RCC 7860 (cell line): ENCODE data around the gene CLN6.
"Not testable (repeated sequence)": the region's sequence is repeated elsewhere in the genome, so short reads cannot be mapped to it uniquely, and the experiment has no call there.

Experiments used
- DNase-seq: peaks from one replicate; pipeline ENCODE4 v3.0.0-alpha.2; 2015; ENCODE audit warnings: low spot score
- FAIRE-seq: peaks from 2 replicates; lab custom pipeline; 2012; peaks lifted over from hg19 to GRCh38; lab: Jason Lieb, UNC

The CLN6 gene

GRCh38 chr15:68256675-68257450, 27.3 kb upstream of the CLN6 start:
- no peak for FAIRE-seq
- DNase-seq: no peak

GRCh38 chr15:68252925-68253534, 23.5 kb upstream of the CLN6 start:
- FAIRE-seq (peak; percentile 33), DNase-seq (peak; percentile 63)

- DNase-seq: no peak
- FAIRE-seq: no peak
Observed at GRCh38 chr15:68249058-68249713, 19.7 kb upstream of the CLN6 start.

- no peak for FAIRE-seq
- no peak for DNase-seq
Observed at GRCh38 chr15:68244235-68244634, 14.7 kb upstream of the CLN6 start.

GRCh38 chr15:68241088-68241935, 11.8 kb upstream of the CLN6 start:
- FAIRE-seq (no peak), DNase-seq (no peak)

GRCh38 chr15:68239025-68239424, 9.5 kb upstream of the CLN6 start:
- FAIRE-seq (no peak), DNase-seq (no peak)

GRCh38 chr15:68235022-68235421, 5.5 kb upstream of the CLN6 start:
- DNase-seq (no peak), FAIRE-seq (no peak)

- not testable (repeated sequence) for DNase-seq, FAIRE-seq
Observed at GRCh38 chr15:68234520-68234919, 5.0 kb upstream of the CLN6 start.

GRCh38 chr15:68234060-68234459, 4.5 kb upstream of the CLN6 start:
- DNase-seq (no peak), FAIRE-seq (no peak)

GRCh38 chr15:68232937-68233336, 3.4 kb upstream of the CLN6 start:
- no peak for FAIRE-seq
- no peak for DNase-seq

- no peak for FAIRE-seq
- no peak for DNase-seq
Observed at GRCh38 chr15:68232449-68232848, 2.9 kb upstream of the CLN6 start.

- FAIRE-seq (no peak), DNase-seq (no peak)
Observed at GRCh38 chr15:68231102-68231818, 1.7 kb upstream of the CLN6 start.

GRCh38 chr15:68230157-68231100, 901 bp upstream of the CLN6 start:
- no peak for DNase-seq
- no peak for FAIRE-seq

- FAIRE-seq (no peak), DNase-seq (no peak)
Observed at GRCh38 chr15:68228971-68229385, 550 bp downstream of the CLN6 start.

- no peak for DNase-seq
- no peak for FAIRE-seq
Observed at GRCh38 chr15:68228143-68228970, 1.2 kb downstream of the CLN6 start.

- DNase-seq: no peak
- FAIRE-seq: no peak
Observed at GRCh38 chr15:68227643-68228142, 1.8 kb downstream of the CLN6 start.

GRCh38 chr15:68225442-68225841, 4.1 kb downstream of the CLN6 start:
- not testable (repeated sequence) for DNase-seq, FAIRE-seq

GRCh38 chr15:68224546-68225250, 4.8 kb downstream of the CLN6 start:
- DNase-seq (no peak), FAIRE-seq (no peak)
